KBM-7 (cell line): ENCODE measurements around the gene TTC22.

Source experiments
- DNase-seq: peaks from one replicate; pipeline ENCODE4 v3.0.0-alpha.2; 2015
- in situ Hi-C: fragments of 300-500 bp; cut with MboI; formaldehyde crosslinking; loops from 2 replicates; pipeline ENCODE4 v1.14.3; 2020; ENCODE audit warnings: low sequenced_read_pairs, low pct_unique_long_range_greater_than_20kb, mixed read lengths

TTC22 gene

GRCh38 chr1:54800899-54801759 is at the start of gene TTC22:
Gene TTC22, minus strand, starts transcription at chr1:54801323. Its CDS starts 160 bp downstream, at chr1:54801163.
- in situ Hi-C loops: loop anchor here (25.0 kb wide), 1 partner anchor 939 kb away; no protein-coding TSS in a partner anchor
- peak; percentile 62 for DNase-seq

GRCh38 chr1:54850737-54851136 is 49.6 kb upstream of the TTC22 start:
- in situ Hi-C loops: no loop called here
- DNase-seq: no peak

GRCh38 chr1:54850069-54850730 is 49.1 kb upstream of the TTC22 start:
- DNase-seq: no peak
- in situ Hi-C loops: no loop called here

GRCh38 chr1:54849219-54850068 is 48.3 kb upstream of the TTC22 start:
- no peak for DNase-seq
- in situ Hi-C loops: no loop called here

- in situ Hi-C loops: no loop called here
- no peak for DNase-seq
Observed at GRCh38 chr1:54848134-54848948, 47.2 kb upstream of the TTC22 start.

GRCh38 chr1:54846716-54847284 is 45.7 kb upstream of the TTC22 start:
- in situ Hi-C loops: no loop called here

DNA sequence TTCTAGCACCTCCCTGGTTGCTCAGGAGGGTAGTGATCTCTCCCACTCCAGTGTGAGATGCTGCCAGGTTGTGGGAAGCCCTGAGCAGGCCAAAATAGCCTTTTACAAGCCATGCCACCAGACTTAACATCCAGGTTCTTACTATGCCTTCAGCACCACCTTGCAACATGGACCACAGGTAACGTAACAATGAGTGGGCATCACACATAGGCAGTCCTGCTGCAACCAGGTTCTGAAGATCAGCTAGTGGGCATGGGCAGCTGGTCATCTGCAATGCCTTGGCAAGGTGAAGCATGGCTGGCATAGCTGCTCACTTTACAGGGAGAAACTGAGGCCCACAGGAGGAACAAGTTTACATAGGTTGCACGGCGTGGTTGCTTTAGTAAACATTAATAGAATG is 45.2 kb upstream of the TTC22 start:
- DNase-seq: no peak
- in situ Hi-C loops: no loop called here

More at GRCh38 chr1:54846716-54847284, 45.7 kb upstream of the TTC22 start:
- DNase-seq: no peak

DNA sequence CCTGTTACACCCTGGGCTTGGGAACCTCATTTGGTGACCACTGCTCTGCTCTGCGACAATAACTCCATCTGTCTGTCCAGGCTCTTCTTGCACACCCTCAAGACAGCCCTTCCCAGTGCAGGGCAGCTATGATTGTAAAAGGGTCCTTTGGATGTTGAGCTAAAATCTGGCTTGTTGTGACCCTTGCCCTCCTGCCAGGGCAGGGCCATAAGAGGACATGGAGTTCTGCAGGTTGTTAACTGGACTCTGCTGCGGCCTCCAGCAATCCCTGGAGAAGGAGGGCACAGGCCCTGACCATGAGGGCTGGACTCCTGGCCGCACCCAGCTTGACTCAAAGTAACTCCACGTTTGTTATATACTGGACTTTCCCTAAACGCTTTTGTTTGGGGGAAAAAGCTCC is 44.6 kb upstream of the TTC22 start:
- in situ Hi-C loops: no loop called here
- no peak for DNase-seq

DNA sequence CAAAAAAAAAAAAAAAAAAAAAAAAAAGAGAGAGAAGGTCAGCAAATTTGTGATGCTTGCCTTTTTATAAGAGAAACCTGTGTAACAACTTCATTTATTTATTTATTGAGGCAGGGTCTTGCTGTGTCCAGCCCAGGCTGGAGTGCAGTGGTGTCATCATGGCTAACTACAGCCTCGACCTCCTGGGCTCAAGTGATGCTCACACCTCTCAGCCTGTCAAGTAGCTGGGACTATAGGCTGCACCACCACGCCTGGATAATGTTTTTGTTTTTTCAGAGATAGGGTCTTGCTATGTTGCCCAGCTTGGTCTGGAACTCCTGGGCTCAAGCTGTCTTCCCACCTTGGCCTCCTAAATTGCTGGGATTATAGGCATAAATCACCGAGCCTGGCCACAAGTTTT is 43.4 kb upstream of the TTC22 start:
- in situ Hi-C loops: no loop called here

GRCh38 chr1:54843449-54843848 is 42.3 kb upstream of the TTC22 start:
- in situ Hi-C loops: no loop called here
- DNase-seq: no peak

More for the DNA sequence above, 43.4 kb upstream of the TTC22 start:
- DNase-seq: no peak

GRCh38 chr1:54842963-54843362 is 41.8 kb upstream of the TTC22 start:
- in situ Hi-C loops: no loop called here
- no peak for DNase-seq

GRCh38 chr1:54842206-54842915 is 41.2 kb upstream of the TTC22 start:
- DNase-seq: no peak
- in situ Hi-C loops: no loop called here

GRCh38 chr1:54839824-54840223 is 38.7 kb upstream of the TTC22 start:
- in situ Hi-C loops: no loop called here
- no peak for DNase-seq

DNA sequence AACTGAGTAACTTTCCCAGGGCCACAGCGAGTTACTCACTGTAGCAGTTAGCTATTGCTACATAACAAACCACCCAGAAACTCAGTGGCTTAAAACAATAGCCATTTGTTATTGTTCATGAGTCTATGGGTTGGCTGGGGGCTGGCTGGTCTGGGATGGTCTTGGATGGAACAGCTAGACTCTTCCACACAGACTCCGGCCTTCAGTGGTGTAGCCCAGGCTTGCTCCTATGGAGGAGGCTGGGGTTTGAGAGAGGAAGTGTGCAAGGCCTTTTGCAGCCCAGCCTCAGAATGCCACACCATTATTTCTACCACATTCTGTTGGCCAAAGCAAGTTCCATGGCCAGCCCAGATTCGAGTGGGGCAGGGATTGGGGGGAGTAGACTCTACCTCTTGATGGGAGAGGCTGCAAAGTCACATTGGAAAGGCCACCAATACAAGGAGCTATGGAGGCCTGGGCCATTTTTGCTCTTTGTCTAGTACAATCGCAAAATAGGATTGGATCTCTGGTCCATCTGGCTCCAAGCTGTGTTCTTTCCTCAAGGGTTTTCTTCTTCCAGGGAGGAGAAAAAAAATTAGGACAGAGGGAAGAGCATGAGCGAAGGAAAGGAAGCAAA is 37.5 kb upstream of the TTC22 start:
- DNase-seq: no peak

DNA sequence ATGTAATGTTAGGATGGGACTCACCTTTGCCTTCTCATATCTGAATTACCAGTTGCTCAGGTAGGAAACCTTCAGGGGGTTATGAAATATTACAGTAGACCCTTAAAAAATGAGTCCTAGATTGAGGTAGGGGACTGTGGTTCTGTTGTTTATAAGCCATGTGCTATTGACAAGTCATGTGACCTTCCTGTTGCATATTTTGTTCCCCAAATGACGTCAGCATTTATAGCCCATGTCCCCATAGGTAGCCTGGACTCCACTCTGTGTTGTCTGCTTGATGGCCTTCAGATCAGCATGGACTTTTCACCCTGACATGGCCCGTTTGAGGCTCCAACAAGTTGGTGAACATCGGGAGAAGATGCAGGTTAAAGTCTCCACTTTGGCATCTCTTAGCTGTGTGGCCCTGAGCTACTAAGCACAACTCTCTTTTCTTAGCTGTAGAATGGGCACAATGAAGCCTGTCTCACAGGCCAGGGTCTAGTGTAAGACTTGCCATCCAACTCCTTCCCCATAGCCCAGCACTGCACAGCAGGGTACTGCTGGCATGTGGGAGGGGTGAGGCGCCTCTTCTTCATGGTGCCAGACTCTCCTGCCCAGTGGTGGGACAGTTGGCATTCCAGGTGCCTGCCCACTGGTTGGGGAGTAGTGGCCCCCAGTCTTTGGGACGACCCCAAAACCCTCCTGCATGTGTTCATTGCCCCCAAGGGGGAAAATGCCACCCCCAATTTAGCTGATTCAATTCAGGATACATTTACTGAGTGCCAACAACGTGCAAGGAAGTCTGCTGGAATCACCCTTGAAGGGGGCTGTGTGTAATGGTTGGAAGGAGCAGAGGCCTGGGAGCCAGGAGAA is 36.1 kb upstream of the TTC22 start:
- in situ Hi-C loops: no loop called here
- DNase-seq: no peak

More for the DNA sequence above, 37.5 kb upstream of the TTC22 start:
- in situ Hi-C loops: no loop called here

GRCh38 chr1:54836594-54836993 is 35.5 kb upstream of the TTC22 start:
- in situ Hi-C loops: no loop called here
- DNase-seq: no peak

DNA sequence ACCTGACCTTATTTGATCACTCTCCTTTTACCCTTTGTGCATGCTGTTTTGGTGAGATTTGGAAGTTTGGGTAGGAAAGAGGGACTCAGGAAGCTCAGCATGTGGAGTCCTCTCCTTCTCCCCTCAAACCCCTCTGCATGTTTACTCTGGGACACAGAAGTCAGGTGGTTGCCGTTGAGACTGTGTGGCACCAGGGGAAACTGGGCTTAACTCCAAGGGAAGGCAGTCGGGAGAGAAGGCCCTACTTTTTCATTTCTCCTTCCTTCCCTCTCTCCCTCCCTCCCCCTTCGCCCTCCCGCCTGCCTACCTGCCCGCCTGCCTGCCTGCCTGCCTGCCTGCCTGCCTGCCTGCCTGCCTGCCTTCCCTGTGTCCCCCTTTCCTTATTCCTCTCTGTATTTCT is 34.8 kb upstream of the TTC22 start:
- in situ Hi-C loops: no loop called here
- no peak for DNase-seq
